SK-N-SH treated with all-trans-retinoic acid at 6 μM for 48 hours (cell line): ENCODE measurements around the gene AMER2.

Experiments
- OSR1 ChIP-seq: fragments of 250-450 bp; sonication (Bioruptor Pico); IDR thresholded peaks from 2 replicates; pipeline ENCODE4 v1.8.0; 2022; ENCODE audit warnings: moderate library complexity, mild to moderate bottlenecking, inconsistent platforms
- TCF4 ChIP-seq: fragments of 250-450 bp; sonication (Bioruptor Pico); IDR thresholded peaks from 2 replicates; pipeline ENCODE4 v1.8.0; 2021; ENCODE audit warnings: mild to moderate bottlenecking, moderate library complexity, borderline replicate concordance
- ZC3H10 ChIP-seq: fragments of 250-450 bp; sonication (Bioruptor Pico); IDR thresholded peaks from 2 replicates; pipeline ENCODE4 v1.5.1; 2021; ENCODE audit warnings: mild to moderate bottlenecking, moderate library complexity
- ZFP3 ChIP-seq: fragments of 250-450 bp; sonication (Bioruptor Pico); IDR thresholded peaks from 2 replicates; pipeline ENCODE4 v1.5.0; 2020; ENCODE audit warnings: mild to moderate bottlenecking, moderate library complexity
- TF ChIP-seq, protein P1 (sequence below): fragments of 250-450 bp; sonication (Bioruptor Pico); IDR thresholded peaks from 2 replicates; pipeline ENCODE4 v1.5.1; 2021; ENCODE audit warnings: mild to moderate bottlenecking, moderate library complexity
- TF ChIP-seq, protein P2 (sequence below): fragments of 250-450 bp; sonication (Bioruptor Pico); IDR thresholded peaks from 2 replicates; pipeline ENCODE4 v1.8.0; 2021; ENCODE audit warnings: low read depth, mild to moderate bottlenecking, moderate library complexity, borderline replicate concordance
- TF ChIP-seq, protein P3 (sequence below): fragments of 250-450 bp; sonication (Bioruptor Pico); IDR thresholded peaks from 2 replicates; pipeline ENCODE4 v1.8.0; 2020; ENCODE audit warnings: mild to moderate bottlenecking, moderate library complexity, borderline replicate concordance

DNA sequence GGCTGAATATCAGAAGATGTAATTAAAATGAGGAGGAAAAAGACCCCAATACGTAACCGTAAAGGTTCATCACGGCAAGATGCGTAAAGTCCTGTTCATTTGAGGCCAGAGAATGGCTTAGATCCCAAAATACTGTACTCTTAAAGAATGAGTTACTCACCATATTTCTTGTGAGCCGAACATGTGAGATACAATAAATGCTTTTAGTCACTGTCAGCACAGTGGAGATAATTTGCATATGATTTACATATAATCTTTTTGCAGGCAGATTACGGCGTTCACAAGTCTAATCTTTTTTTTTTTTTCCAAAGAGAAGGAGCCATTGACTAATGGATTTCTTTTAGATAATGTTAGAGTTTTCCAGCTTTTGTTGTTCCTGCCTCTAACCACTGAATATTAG lies 28.4 kb downstream of the AMER2 start:
- TF ChIP-seq, protein P1, sequence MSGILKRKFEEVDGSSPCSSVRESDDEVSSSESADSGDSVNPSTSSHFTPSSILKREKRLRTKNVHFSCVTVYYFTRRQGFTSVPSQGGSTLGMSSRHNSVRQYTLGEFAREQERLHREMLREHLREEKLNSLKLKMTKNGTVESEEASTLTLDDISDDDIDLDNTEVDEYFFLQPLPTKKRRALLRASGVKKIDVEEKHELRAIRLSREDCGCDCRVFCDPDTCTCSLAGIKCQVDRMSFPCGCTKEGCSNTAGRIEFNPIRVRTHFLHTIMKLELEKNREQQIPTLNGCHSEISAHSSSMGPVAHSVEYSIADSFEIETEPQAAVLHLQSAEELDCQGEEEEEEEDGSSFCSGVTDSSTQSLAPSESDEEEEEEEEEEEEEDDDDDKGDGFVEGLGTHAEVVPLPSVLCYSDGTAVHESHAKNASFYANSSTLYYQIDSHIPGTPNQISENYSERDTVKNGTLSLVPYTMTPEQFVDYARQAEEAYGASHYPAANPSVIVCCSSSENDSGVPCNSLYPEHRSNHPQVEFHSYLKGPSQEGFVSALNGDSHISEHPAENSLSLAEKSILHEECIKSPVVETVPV (CRISPR knock-in tag), result no peak
- TF ChIP-seq, protein P2, sequence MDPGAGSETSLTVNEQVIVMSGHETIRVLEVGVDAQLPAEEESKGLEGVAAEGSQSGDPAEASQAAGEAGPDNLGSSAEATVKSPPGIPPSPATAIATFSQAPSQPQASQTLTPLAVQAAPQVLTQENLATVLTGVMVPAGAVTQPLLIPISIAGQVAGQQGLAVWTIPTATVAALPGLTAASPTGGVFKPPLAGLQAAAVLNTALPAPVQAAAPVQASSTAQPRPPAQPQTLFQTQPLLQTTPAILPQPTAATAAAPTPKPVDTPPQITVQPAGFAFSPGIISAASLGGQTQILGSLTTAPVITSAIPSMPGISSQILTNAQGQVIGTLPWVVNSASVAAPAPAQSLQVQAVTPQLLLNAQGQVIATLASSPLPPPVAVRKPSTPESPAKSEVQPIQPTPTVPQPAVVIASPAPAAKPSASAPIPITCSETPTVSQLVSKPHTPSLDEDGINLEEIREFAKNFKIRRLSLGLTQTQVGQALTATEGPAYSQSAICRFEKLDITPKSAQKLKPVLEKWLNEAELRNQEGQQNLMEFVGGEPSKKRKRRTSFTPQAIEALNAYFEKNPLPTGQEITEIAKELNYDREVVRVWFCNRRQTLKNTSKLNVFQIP, result no peak
- TF ChIP-seq, protein P3, sequence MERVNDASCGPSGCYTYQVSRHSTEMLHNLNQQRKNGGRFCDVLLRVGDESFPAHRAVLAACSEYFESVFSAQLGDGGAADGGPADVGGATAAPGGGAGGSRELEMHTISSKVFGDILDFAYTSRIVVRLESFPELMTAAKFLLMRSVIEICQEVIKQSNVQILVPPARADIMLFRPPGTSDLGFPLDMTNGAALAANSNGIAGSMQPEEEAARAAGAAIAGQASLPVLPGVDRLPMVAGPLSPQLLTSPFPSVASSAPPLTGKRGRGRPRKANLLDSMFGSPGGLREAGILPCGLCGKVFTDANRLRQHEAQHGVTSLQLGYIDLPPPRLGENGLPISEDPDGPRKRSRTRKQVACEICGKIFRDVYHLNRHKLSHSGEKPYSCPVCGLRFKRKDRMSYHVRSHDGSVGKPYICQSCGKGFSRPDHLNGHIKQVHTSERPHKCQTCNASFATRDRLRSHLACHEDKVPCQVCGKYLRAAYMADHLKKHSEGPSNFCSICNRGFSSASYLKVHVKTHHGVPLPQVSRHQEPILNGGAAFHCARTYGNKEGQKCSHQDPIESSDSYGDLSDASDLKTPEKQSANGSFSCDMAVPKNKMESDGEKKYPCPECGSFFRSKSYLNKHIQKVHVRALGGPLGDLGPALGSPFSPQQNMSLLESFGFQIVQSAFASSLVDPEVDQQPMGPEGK (CRISPR knock-in tag), result no peak
- no peak for TF ChIP-seq OSR1 (CRISPR knock-in tag)
- no peak for TF ChIP-seq ZFP3 (CRISPR knock-in tag)
- TF ChIP-seq ZC3H10 (CRISPR knock-in tag), result no peak
- TF ChIP-seq TCF4 (CRISPR knock-in tag), result no peak
